Fibroblast of lung (primary cell): Measurements from ENCODE around the gene SHROOM3.

Experiments used
- EZH2 ChIP-seq: IDR thresholded peaks from 2 replicates; pipeline ENCODE4 v1.5.1; 2012; ENCODE audit warnings: low read length, control low read depth, mild to moderate bottlenecking; ENCODE audit errors: missing control alignments
- TF ChIP-seq, protein P1 (sequence below), 2 donors: IDR thresholded peaks in 1 of 2; conservative IDR thresholded peaks in 1 of 2; 1 replicate in 1 of 2; 2 replicates in 1 of 2; pipeline ENCODE4 v1.5.1; 2011 to 2012; ENCODE audit warnings: low read length in 2 of 2, control low read depth in 1 of 2, inconsistent platforms in 1 of 2, low read depth in 1 of 2, mild to moderate bottlenecking in 1 of 2

GRCh38 chr4:76420762-76421581 is 14.1 kb upstream of the SHROOM3 start, which contains the start of gene CCDC158:
- TF ChIP-seq, protein P1, sequence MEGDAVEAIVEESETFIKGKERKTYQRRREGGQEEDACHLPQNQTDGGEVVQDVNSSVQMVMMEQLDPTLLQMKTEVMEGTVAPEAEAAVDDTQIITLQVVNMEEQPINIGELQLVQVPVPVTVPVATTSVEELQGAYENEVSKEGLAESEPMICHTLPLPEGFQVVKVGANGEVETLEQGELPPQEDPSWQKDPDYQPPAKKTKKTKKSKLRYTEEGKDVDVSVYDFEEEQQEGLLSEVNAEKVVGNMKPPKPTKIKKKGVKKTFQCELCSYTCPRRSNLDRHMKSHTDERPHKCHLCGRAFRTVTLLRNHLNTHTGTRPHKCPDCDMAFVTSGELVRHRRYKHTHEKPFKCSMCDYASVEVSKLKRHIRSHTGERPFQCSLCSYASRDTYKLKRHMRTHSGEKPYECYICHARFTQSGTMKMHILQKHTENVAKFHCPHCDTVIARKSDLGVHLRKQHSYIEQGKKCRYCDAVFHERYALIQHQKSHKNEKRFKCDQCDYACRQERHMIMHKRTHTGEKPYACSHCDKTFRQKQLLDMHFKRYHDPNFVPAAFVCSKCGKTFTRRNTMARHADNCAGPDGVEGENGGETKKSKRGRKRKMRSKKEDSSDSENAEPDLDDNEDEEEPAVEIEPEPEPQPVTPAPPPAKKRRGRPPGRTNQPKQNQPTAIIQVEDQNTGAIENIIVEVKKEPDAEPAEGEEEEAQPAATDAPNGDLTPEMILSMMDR (conservative IDR thresholded peaks at IDR 0.05 in 1 of 2, IDR thresholded peaks at IDR 0.05 in 1 of 2; ENCODE audit: low read depth in 1 of 2, low read length in 2 of 2) = no peak
- no peak for TF ChIP-seq EZH2
